ENCODE measurements around the gene CEP55.
A peak's percentile ranks its signal among the peaks of the same experiment; 100 is the strongest.
"Not testable (repeated sequence)": the region's sequence is repeated elsewhere in the genome, so short reads cannot be mapped to it uniquely, and the experiment has no call there.

The CEP55 gene

DNA sequence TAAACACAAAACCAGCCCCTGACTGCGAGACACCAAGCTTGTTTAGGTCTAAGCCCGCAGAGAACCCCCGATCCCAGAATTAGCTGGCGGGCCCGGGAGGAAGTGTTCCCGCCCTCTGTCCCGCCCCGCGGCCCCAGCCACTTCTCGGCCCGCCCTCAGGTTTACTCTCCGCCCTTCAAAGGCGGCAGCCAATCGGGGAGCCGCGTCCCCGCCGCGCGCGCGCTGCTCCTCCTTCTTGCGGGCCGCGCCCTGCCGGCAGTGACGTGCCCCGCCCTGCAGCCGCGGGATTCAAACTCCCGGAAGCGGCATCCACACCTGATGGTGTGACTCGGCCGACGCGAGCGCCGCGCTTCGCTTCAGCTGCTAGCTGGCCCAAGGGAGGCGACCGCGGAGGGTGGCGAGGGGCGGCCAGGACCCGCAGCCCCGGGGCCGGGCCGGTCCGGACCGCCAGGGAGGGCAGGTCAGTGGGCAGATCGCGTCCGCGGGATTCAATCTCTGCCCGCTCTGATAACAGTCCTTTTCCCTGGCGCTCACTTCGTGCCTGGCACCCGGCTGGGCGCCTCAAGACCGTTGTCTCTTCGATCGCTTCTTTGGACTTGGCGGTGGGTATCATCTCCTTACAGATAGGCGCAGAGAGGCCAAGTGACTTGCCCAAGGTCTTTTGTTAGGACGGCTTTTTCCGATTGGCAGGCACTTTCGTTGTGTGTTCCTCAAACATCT is at the start of gene CEP55:
CEP55 (plus strand) TSS at position 291 of the 720 bp plus-strand sequence. CDS start 3,440 bp downstream, outside the sequence.
- peak; percentile 89 to 96 (median 89) for DNase-seq (ENCODE audit: low read depth in 3 of 3)

- DNase-seq (ENCODE audit: low read depth in 3 of 3) = no peak
Observed at GRCh38 chr10:93447019-93447418, 49.4 kb upstream of the CEP55 start.

GRCh38 chr10:93447970-93448369 is 48.4 kb upstream of the CEP55 start:
- no peak for DNase-seq (ENCODE audit: low read depth in 3 of 3)

GRCh38 chr10:93451244-93451947 is 45.0 kb upstream of the CEP55 start:
- DNase-seq (ENCODE audit: low read depth in 3 of 3) = no peak

- no peak for DNase-seq (ENCODE audit: low read depth in 3 of 3)
Observed at GRCh38 chr10:93452143-93452542, 44.3 kb upstream of the CEP55 start.

GRCh38 chr10:93454146-93454545 is 42.3 kb upstream of the CEP55 start:
- DNase-seq (ENCODE audit: low read depth in 3 of 3) = no peak

- no peak for DNase-seq (ENCODE audit: low read depth in 3 of 3)
Observed at GRCh38 chr10:93454736-93455135, 41.7 kb upstream of the CEP55 start.

DNA sequence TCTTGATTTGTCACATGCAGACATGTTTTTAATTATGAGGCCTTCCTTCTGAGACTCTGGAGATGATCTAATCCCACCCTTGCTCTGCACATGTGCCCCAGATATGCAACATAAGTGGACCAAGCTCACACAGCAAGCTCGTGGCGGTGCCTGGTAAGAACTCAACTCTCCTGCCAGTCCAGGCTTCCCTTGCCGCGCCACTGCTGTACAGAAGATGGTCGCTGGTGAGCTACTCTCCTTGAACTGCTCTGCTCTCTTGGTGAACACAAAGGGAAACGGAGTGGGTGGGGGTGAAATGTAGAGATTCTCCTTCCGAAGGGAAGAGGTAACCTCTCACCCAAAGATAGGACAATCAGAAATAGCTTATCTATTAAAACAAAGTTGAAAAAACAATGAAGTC is 39.9 kb upstream of the CEP55 start:
- no peak for DNase-seq (ENCODE audit: low read depth in 3 of 3)

- no peak for DNase-seq (ENCODE audit: low read depth in 3 of 3)
Observed at GRCh38 chr10:93457511-93457910, 38.9 kb upstream of the CEP55 start.

- DNase-seq (ENCODE audit: low read depth in 3 of 3) = no peak
Observed at GRCh38 chr10:93458821-93459257, 37.6 kb upstream of the CEP55 start.

DNA sequence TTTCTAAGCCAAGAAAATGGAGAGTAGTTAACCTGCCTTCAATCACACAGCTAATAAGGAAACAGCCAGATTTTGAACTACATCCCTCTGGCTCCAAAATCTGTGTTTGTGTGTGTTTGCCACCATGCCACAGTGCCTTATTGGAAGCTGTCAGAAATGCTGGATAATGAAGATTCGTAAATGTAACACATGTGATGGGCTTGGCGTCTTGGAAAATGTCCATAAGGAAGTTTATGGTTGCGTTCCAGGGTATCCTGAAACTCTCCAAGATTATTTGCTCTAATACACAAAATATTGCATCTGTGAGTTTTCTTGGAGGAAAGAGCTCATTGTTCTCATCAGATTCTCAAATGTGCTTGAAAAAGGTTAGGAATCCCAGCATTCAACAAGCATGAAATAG is 36.9 kb upstream of the CEP55 start:
- DNase-seq (ENCODE audit: low read depth in 3 of 3) = no peak

DNA sequence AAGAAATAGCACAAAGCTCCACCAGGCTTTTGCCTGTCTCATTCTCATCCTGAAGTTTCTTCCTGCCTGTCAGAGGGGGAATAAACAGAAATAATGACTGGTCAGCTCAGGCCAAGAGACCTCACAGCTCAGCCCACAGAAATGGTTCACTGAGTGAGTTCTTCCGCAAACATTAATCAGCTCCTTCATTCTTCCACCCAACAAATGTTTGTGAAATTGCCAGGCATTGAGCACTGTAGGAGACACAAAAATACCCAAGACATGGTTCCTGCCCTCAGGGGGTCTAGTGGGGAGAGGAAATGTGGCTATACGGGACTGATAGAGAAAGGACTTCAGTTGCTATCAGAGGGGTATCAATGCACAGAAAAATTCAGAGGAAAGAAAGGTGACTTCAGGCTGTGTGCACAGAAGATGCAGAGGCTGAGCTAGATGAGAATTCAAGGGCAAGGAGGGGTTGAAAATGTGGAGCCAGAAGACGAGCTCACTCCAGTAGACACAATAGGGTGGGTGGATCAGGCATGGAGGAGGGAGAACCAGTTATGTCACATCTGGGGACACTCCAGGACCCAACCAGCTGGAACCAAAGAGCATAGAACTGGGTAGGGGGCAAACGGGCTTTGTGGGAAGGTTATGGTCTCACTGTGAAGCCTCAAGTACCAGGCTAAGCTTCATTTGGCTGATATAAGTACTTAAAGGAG is 35.2 kb upstream of the CEP55 start:
- no peak for DNase-seq (ENCODE audit: low read depth in 3 of 3)

DNA sequence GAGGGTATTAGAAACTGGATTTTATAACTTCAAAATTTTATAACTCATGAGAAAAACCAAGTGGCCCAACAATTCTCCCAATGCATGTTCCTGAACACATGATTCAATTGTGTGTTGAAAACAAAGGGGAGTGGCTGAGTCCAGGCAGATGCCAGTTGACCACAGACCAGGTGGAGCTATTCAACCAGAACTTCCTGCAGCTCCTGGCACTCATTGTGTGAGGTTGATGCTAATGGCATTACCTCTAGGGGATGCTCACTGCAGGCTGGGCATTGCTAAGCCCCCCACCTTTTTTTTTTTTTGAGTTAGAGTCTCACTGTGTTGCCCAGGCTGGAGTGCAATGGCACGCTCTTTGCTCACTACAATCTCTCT is 34.6 kb upstream of the CEP55 start:
- no peak for DNase-seq (ENCODE audit: low read depth in 3 of 3)

DNA sequence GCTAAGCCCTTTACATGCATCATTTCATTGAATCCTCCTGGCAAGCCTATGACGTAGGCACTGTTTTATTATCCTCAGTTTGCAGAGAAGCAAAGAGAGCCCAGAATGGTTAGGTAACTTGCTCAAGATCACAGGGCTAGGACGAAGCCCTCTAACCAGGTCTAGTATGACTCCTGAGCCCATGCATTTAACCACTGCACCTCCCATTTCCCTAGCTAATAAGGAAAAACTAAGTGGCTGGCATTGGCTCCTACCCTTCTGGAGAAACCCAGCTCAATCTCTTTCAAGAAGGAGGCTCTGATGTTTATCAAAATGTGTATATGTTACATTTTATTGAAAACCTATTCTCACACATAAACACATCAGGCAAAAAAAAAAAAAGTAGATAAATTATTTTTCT is 34.0 kb upstream of the CEP55 start:
- no peak for DNase-seq (ENCODE audit: low read depth in 3 of 3)

GRCh38 chr10:93462881-93463280 is 33.5 kb upstream of the CEP55 start:
- DNase-seq (ENCODE audit: low read depth in 3 of 3) = peak in 1 of 3 experiments; percentile 43

- DNase-seq (ENCODE audit: low read depth in 3 of 3) = no peak
Observed at GRCh38 chr10:93463723-93464476, 32.5 kb upstream of the CEP55 start.

DNA sequence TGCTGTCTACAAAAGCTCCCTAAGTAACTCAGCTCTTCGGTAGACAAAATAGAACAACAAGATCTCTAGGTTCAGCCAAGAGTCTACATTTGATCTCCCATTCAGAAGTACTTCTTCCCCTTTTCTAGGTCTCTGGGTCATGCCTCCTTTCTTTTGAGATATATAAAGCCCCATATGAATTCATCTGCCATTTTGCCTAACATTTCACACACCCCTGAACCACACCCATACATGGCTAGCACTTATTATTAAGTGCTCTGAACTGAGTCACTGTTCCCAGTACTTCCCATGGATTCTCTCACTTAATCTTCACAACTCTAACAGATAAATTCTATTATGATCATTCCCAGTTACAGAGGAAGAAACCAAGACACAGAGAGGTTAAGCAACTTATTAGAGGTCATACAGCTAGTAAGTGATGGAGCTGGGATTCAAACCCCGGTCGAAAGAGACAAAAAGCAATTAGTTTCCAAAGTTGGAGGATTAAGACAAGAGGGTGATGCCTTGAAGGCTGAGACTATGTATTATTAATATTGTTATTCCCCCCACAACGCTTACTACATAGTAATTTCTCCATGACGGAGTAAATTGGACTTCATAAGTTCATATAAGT is 31.5 kb upstream of the CEP55 start:
- no peak for DNase-seq (ENCODE audit: low read depth in 3 of 3)

- no peak for DNase-seq (ENCODE audit: low read depth in 3 of 3)
Observed at GRCh38 chr10:93465806-93466675, 30.4 kb upstream of the CEP55 start.

DNA sequence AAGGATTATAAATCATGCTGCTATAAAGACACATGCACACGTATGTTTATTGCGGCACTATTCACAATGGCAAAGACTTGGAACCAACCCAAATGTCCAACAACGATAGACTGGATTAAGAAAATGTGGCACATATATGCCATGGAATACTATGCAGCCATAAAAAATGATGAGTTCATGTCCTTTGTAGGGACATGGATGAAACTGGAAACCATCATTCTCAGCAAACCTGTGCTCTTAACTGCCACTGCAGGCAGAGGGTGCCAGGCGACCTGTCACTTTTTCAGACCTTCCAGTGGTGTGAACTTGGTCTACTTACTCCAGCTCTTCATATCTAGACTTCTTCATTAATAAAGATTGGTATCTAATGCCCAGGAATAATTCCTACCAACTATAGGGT is 28.8 kb upstream of the CEP55 start:
- not testable (repeated sequence) for DNase-seq (ENCODE audit: low read depth in 3 of 3)

- DNase-seq (ENCODE audit: low read depth in 3 of 3) = no peak
Observed at GRCh38 chr10:93468461-93469213, 27.8 kb upstream of the CEP55 start.

Data from stimulated activated CD4-positive, alpha-beta T cell treated with anti-CD3 and anti-CD28 coated beads, TNF-alpha, amount 100 ng/mL, for 24 hours (primary cell).